GM21529 (cell line): ENCODE results near the gene GKAP1.
"Not testable (repeated sequence)": the region's sequence is repeated elsewhere in the genome, so short reads cannot be mapped to it uniquely, and the experiment has no call there.

ENCODE experiments used
- ATAC-seq: cut with Tn5 transposase; IDR thresholded peaks from one replicate; pipeline ENCODE4 v1.9.1; 2021; ENCODE audit not compliant: unreplicated experiment

The GKAP1 gene

DNA sequence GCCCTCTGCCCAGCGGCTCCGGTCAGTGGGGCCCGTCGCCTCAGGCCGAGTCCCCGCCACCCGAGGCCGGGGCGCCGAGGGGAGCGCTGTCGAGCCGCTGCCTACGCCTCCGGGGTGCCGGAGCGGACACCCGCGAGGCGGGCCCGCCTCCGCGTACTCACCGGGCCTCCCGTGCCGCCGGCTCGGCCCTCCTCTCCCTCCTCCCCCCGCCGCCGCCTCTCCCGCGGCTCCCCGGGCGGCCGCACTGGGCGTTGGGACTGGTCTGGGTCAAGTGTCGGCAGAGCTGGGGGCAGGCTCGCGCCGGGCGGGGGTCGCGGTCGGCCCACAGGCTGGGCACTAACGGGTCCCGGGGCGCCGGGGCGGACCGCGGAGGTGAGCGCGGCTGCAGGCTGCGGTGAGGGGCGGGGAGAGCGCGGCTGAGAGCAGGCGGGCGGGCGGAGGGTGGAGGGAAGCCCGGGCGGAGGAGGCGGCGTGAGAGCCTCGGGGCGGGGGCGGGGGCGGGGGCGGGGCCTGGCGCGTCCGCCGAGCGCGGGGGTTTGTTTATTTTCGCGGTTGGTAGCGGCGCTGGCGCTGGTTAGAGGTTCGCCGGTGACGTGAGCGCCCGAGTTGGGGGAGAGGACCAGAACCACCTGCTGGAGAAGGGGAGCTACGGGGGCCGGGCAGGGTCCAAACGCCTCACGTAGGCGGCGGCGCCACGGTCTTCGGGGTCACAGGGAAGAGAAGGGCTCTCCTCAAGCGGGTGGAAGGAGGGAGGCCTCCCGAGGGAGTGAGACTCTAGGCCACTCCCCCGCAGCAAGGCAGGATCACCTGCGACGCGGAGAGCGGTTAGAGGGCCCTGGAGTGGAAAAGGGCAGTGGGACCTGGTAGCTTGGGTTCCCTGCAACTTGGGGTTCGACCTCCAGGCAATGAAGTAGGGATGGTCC, at the start of gene GKAP1:
Gene GKAP1, minus strand, starts transcription at position 414 of the 923 bp plus-strand sequence. CDS start 11,252 bp downstream, outside the sequence.
- ATAC-seq = peak; percentile 76

- ATAC-seq = peak; percentile 66
Measured at GRCh38 chr9:83849895-83850294, 32.3 kb upstream of the GKAP1 start.

DNA sequence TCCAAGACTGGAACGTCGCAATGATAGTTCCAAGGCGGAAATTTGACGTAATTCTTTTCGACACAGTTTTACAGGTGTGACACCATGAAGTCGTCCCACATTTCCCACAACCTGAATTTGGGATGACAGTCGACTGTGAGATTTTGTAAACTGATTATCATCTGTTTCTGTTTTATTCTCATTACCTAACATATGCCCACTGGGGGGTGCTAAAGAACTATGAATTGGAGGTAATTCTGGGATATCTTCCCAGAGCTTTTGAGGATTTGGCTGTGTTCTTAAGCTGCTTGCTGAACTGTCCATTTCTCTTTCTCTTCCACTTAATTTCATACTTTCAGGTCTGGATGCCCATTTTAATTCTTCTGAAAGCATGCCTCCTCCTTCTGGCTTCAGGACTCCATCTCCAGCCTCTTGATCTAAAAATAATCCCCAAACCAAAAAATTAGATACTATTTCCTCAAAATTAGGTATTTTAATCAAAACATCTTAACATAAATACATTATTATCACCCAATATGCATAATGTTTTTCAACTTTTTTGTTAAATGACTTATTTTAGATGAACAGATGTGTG, 19.6 kb upstream of the GKAP1 start:
- not testable (repeated sequence) for ATAC-seq

DNA sequence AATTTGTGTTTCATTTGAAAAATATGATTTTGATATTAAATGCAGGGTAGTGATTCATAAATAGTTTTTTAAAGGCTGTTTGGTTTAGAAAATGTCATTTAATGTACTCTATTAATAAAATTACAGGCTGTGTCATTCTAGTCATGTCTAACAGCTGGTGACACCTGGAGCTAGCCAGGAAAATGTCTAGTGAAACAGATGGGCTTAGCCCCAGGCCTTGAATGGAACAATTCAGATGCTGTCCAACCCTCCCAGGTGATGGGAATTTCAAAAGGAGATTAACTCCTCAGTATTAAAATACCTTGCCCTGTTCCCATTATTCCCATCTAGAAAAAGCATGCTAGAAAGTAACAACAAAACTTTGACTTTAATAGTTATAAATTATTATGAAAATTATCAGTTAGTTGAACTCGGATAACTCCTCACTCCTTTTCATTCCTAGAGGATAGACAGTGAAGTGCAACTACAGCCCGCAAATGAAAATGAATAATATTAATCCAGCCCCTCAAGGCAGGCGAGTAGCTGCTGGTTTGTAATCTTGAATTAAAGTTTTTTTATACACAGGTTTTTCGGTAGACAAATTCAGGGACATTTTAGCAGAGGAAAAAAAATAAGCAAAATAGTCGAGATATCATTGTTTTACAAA, 13.0 kb upstream of the GKAP1 start:
- ATAC-seq = not testable (repeated sequence)

- not testable (repeated sequence) for ATAC-seq
Measured at GRCh38 chr9:83824986-83825623, 7.5 kb upstream of the GKAP1 start.

GRCh38 chr9:83817011-83817355, 586 bp downstream of the GKAP1 start:
- not testable (repeated sequence) for ATAC-seq

- ATAC-seq = not testable (repeated sequence)
Measured at GRCh38 chr9:83815120-83815519, 2.4 kb downstream of the GKAP1 start.

- ATAC-seq = not testable (repeated sequence)
Measured at GRCh38 chr9:83809213-83809612, 8.4 kb downstream of the GKAP1 start.

- ATAC-seq = not testable (repeated sequence)
Measured at GRCh38 chr9:83804454-83804853, 13.1 kb downstream of the GKAP1 start.

DNA sequence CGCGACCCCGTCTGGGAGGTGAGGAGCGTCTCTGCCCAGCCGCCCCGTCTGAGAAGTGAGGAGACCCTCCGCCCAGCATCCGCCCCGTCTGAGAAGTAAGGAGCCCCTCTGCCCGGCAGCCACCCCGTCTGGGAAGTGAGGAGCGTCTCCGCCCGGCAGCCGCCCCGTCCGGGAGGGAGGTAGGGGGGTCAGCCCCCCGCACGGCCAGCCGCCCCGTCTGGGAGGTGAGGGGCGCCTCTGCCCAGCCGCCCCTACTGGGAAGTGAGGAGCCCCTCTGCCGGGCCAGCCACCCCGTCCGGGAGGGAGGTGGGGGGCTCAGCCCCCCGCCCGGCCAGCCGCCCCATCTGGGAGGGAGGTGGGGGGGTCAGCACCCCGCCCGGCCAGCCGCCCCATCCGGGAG, 13.6 kb downstream of the GKAP1 start:
- not testable (repeated sequence) for ATAC-seq

DNA sequence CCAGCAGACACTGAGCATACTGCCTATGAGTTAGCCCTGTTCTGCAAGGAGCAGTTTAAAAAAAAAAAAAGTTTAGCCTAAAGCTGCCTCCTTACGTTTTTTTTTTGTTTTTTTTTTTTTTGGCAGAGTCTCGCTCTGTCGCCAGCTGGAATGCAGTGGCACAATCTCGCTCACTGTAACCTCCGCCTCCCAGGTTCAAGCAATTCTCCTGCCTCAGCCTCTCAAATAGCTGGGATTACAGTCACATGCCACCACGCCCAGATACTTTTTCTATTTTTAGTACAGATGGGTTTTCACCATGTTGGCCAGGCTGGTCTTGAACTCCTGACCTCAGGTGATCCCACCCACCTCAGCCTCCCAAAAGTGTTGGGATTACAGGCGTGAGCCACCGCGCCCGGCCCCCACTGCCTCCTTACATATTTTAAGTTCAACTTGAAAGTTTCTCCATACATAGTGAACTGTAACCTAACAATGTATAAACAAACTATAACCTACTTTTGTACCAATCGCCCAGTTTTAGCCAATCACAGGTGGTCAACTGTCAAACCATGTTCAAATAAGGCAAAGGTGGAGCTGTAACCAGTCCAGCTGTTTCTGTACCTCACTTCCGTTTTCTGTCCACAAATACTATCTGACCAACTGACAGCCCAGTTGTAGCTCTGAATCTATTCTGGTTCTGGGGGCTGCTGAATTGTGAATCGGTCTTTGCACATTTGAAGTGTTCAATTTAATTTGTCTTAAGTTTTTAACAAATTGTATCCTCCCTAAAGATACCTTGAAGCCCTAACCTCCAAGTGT, 17.1 kb downstream of the GKAP1 start:
- no peak for ATAC-seq

DNA sequence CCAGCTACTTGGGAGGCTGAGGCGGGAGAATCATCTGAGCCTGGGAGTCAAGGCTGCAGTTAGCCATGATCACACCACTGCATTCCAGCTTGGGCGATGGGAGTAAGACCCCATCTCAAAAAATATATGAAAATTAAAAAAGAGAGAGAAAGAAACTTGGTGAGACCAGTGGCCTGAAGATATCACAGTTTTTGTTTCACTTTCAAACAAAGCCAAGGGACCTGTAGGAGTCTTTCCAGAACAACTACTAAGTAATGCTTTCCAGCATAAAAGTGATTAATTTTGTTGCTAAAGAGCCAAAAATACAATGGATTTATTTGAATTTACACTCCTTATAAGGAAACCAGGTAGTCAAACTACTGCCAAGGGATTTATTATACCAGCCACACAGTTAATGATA, 23.5 kb downstream of the GKAP1 start:
- no peak for ATAC-seq

GRCh38 chr9:83792746-83793145, 24.8 kb downstream of the GKAP1 start:
- no peak for ATAC-seq

DNA sequence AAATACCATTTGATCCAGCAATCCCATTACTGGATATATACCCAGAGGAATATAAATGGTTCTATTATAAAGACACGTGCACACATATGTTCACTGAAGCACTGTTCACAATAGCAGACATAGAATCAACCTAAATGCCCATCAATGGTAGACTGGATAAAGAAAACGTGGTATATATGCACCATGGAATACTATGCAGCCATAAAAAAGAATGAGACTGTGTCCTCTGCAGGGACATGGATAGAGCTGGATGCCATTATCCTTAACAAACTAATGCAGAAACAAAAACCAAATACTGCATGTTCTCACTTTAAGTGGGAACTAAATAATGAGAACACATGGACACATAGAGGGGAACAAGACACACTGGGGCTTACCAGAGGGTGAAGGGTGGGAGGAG, 39.4 kb downstream of the GKAP1 start:
- ATAC-seq = no peak

DNA sequence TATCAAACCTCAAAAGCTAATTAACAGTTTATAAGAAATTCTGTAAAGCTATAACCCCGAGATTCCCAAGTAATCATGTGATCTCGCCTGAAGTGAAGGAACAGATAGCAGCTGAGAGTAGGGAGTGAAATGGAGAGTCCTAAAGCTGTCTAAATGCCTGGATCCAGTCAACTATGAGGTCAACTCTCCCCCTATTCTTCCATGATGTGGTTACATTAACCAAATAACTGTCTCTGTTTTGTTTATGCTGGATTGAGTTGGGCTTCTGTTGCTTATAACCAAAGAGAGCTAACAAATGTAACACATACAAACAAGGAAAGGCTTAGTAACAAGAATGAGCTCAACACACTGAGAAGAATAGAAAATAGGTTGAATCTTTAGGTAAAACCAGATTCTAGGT, 41.6 kb downstream of the GKAP1 start:
- ATAC-seq = no peak

GRCh38 chr9:83772860-83773259, 44.7 kb downstream of the GKAP1 start:
- ATAC-seq = no peak

DNA sequence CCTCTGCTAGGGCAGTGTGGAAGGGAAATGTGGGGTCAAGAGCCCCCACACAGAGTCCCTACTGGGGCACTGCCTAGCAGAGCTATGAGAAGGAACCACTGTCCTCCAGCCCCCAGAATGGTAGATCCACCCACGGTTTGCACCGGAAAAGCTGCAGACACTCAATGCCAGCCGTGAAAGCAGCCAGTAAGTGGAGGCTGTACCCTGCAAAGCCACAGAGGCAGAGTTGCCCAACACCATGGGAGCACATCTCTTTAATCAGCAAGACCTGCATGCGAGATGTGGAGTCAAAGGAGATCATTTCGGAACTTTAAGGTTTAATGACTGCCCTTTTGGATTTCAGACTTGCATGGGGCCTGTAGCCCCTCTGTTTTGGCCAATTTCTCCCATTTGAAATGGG, 52.2 kb downstream of the GKAP1 start:
- ATAC-seq = no peak

DNA sequence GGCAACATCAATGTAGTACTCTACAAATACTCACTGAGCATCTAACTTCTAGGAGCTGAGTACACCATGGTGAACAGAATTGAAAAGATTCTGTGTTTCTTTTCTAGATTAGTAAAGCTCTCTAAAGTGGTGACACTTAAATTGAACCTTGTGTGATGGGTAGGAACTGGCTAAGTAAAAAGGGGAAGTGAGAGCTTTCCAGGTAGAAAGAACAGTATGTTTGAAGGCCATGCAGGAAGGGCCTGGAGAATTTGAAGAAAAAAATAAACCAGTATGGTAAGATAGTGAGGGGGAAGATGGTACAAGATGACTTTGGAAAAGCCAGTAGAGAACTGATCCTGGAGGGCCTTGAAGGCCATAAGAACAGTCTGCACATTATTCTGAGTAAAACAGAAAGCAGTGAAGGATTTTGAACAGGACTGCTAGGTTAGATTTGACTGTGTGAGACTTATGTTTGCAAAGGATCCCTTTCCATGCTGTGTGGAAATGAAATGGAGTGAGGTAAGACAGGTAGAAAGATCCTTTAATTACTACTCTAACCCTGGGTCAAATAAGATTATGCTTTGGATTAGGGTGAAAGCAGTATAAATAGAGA, 63.1 kb downstream of the GKAP1 start:
- peak; percentile 88 for ATAC-seq

DNA sequence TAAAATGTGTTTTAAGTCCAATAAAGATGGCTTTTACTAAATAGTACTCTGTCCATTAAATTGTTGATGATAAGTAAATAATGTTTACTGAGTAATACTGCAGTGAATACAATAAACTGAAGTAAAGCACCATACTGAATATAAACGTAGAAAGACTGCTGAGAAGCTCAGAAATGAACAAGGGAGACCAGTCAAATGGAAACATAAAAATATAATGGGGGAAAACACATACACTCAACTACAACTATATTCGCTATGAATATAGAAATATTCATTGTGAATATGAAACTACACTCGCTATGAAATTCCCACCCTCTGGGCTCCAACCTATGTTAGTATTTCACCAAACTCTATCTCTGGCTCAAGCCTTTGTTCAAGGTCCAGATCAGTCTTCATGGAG, 67.9 kb downstream of the GKAP1 start:
- no peak for ATAC-seq

DNA sequence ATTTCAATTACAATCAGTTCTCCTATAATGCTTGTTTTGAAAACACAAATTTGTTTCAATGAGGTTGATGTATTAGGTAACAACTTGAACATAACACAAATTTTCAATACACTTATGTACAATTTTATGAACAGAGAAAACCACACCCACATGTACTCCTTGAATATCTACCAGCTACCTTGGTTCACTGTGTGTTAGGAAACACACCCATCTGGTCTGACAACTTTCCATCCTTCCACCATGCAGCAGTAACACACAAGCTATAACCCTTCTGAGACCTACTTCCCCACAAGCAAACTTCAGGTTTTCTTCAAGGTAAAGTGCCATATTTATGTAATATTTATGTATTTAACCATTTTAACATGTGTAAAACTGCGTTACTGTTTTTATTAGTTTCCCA, 73.4 kb downstream of the GKAP1 start:
- no peak for ATAC-seq
